Osteoblast (primary cell): ENCODE measurements around the gene LILRA2. TPM values are rescaled to one million over a fixed set of nuclear protein-coding genes. Genes with fewer than 3 reads are reported as not detected.

Source experiments
- DNase-seq: peaks from one replicate; pipeline ENCODE4 v3.0.0; 2011; ENCODE audit warnings: low spot score, mixed read lengths; ENCODE audit not compliant: insufficient read length; ENCODE audit errors: missing footprints
- H2AFZ ChIP-seq: 2 replicates; pipeline ENCODE4 v1.6.0; 2011; ENCODE audit warnings: mild to moderate bottlenecking, low read length
- H3K27ac ChIP-seq: 2 replicates; pipeline ENCODE4 v1.5.1; 2011; ENCODE audit warnings: mild to moderate bottlenecking, low read depth, low read length, moderate library complexity
- H3K27me3 ChIP-seq: 2 replicates; pipeline ENCODE4 v1.6.0; 2012; ENCODE audit warnings: mild to moderate bottlenecking, control low read depth, inconsistent platforms, low read length, moderate library complexity; ENCODE audit not compliant: insufficient read depth
- H3K36me3 ChIP-seq: 2 replicates; pipeline ENCODE4 v1.5.1; 2011; ENCODE audit warnings: mild to moderate bottlenecking, low read length, control low read depth, moderate library complexity; ENCODE audit not compliant: insufficient read depth
- H3K4me1 ChIP-seq: 2 replicates; pipeline ENCODE4 v1.5.1; 2011; ENCODE audit warnings: mild to moderate bottlenecking, low read length, control low read depth, moderate library complexity; ENCODE audit not compliant: insufficient read depth
- H3K4me2 ChIP-seq: 2 replicates; pipeline ENCODE4 v1.6.0; 2011; ENCODE audit warnings: mild to moderate bottlenecking, low read length; ENCODE audit not compliant: insufficient read depth
- H3K4me3 ChIP-seq: fragments of 200-600 bp; sonication (generic); 3 replicates; pipeline ENCODE4 v1.5.1; 2012; ENCODE audit warnings: mild to moderate bottlenecking, low read length, inconsistent platforms; ENCODE audit not compliant: insufficient read depth
- H3K79me2 ChIP-seq: 2 replicates; pipeline ENCODE4 v1.6.0; 2012; ENCODE audit warnings: mild to moderate bottlenecking, low read length, control low read depth, inconsistent platforms; ENCODE audit not compliant: insufficient read depth
- H3K9me3 ChIP-seq: 2 replicates; pipeline ENCODE4 v1.5.1; 2011; ENCODE audit warnings: low read depth, low read length, control low read depth
- H4K20me1 ChIP-seq: 2 replicates; pipeline ENCODE4 v1.6.0; 2012; ENCODE audit warnings: mild to moderate bottlenecking, low read length, control low read depth; ENCODE audit not compliant: insufficient read depth
- total RNA-seq: library from RNA; depleted of rRNA; stranded (reverse); fragments of >200 nt; gene quantifications from 2 replicates; pipeline ENCODE4 v1.2.3, GENCODE V29; 2012
- TF ChIP-seq, protein P1 (sequence below): IDR thresholded peaks from 2 replicates; pipeline ENCODE4 v1.5.1; 2011; ENCODE audit warnings: mild to moderate bottlenecking, low read depth, low read length, moderate library complexity; ENCODE audit errors: extremely low read depth

LILRA2 gene
- total RNA-seq, 1 donor, result not detected

DNA sequence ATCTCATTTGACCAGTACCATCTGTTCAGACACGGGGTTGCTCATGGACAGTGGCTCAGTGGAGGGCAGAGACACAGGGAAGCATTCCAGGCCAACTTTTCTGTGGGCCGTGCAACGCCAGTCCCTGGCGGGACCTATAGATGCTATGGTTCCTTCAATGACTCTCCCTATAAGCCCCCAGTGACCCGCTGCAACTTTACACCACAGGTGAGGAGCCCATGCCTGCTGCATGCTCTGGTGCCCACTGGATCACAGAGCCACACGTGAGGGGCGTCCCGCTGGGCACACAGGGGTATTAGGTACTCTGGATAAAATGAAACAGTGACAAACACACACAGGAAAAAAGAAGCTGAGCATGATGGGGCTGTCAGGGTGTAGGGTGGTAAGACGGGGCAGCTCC lies 36.6 kb upstream of the LILRA2 start:
- Histone ChIP-seq H3K79me2 (no peaks in the 10 kb centered on the region), H3K4me3 (no peak overlapping the region), H3K36me3 (no peaks in the 10 kb centered on the region), H2AFZ (no peak overlapping the region), H3K4me2 (no peak overlapping the region), H3K27ac (no peak overlapping the region), H4K20me1 (no peaks in the 10 kb centered on the region), H3K27me3 (no peaks in the 10 kb centered on the region), H3K4me1 (no peaks in the 10 kb centered on the region), H3K9me3 (peaks cover 3% of the 10 kb centered on the region)
- no peak for DNase-seq
- TF ChIP-seq, protein P1, sequence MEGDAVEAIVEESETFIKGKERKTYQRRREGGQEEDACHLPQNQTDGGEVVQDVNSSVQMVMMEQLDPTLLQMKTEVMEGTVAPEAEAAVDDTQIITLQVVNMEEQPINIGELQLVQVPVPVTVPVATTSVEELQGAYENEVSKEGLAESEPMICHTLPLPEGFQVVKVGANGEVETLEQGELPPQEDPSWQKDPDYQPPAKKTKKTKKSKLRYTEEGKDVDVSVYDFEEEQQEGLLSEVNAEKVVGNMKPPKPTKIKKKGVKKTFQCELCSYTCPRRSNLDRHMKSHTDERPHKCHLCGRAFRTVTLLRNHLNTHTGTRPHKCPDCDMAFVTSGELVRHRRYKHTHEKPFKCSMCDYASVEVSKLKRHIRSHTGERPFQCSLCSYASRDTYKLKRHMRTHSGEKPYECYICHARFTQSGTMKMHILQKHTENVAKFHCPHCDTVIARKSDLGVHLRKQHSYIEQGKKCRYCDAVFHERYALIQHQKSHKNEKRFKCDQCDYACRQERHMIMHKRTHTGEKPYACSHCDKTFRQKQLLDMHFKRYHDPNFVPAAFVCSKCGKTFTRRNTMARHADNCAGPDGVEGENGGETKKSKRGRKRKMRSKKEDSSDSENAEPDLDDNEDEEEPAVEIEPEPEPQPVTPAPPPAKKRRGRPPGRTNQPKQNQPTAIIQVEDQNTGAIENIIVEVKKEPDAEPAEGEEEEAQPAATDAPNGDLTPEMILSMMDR, result no peak

DNA sequence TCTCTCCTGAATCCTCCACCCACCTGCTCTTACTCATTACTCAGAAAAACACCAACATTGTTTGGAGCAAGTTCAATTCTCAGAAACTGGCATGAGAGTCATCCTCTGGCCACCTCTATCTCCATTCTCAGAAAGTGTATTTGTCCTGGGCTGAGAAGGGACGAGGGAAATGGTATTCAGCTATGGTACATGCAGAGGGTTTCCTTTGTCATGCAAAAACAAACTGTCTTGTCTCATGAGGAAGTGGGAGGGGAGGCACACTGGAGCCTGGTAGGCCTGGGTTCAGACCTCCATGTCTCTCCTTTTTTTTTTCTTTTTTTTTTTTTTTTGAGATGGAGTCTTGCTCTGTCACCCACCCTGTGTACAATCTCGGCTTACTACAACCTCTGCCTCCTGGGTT lies 31.9 kb upstream of the LILRA2 start:
- no peaks in the 10 kb centered on the region for H3K27me3 ChIP-seq
- TF ChIP-seq, protein P1, result no peak
- no peak overlapping the region for H3K4me3 ChIP-seq
- no peaks in the 10 kb centered on the region for H3K4me1 ChIP-seq
- no peaks in the 10 kb centered on the region for H4K20me1 ChIP-seq
- no peak overlapping the region for H3K4me2 ChIP-seq
- no peak for DNase-seq
- H3K27ac ChIP-seq, result no peak overlapping the region
- H3K9me3 ChIP-seq, result no peaks in the 10 kb centered on the region
- no peaks in the 10 kb centered on the region for H3K79me2 ChIP-seq
- H3K36me3 ChIP-seq, result no peaks in the 10 kb centered on the region
- no peak overlapping the region for H2AFZ ChIP-seq

DNA sequence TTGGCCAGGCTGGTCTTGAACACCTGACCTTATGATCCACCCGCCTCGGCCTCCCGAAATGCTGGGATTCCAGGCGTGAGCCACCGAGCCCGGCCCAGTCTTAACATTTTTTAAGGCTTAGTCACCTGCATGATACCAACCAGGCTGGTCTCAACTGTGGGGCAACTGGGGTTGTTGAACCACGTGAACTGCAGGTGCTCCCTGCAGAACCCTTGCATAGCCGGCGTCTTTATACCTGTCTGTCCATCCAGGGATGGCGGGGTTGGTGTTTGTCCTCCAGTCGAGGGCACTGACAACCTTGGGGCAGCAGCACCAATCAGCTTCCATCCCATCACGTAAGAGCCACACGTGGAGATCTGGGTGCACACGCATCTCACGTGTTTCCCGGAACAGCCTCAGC lies 24.8 kb upstream of the LILRA2 start:
- Histone ChIP-seq H3K36me3 (no peaks in the 10 kb centered on the region), H3K4me2 (no peak overlapping the region), H3K9me3 (no peaks in the 10 kb centered on the region), H3K27ac (no peak overlapping the region), H3K79me2 (no peaks in the 10 kb centered on the region), H3K27me3 (no peaks in the 10 kb centered on the region), H3K4me1 (no peaks in the 10 kb centered on the region), H4K20me1 (no peaks in the 10 kb centered on the region), H3K4me3 (no peak overlapping the region), H2AFZ (no peak overlapping the region)
- TF ChIP-seq, protein P1, result no peak
- DNase-seq, result no peak

DNA sequence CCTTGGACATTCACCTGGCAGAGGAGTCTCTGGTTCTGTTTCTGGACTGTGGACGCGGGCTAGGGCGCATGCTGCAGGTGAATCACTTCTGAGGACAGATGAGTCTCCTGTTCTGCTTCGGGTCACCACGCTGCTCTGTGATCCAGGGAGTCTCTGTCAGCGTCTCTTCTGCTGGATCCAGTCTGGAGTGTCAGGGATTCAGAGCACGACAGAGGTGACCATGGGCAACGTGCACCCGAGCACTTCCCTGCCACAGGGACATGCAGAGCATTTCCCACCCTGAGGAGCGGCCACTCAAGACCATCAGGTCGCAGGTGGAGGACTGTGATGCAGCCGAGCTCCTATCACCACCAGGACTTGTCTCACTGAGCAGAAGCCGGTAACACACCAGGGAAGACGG lies 24.4 kb upstream of the LILRA2 start:
- Histone ChIP-seq H4K20me1 (no peaks in the 10 kb centered on the region), H3K27me3 (no peaks in the 10 kb centered on the region), H3K4me1 (no peaks in the 10 kb centered on the region), H3K4me3 (no peak overlapping the region), H3K9me3 (no peaks in the 10 kb centered on the region), H3K27ac (no peak overlapping the region), H3K4me2 (no peak overlapping the region), H3K36me3 (no peaks in the 10 kb centered on the region), H2AFZ (no peak overlapping the region), H3K79me2 (no peaks in the 10 kb centered on the region)
- DNase-seq, result no peak
- TF ChIP-seq, protein P1, result no peak
